HG03060 (cell line): ENCODE data around the gene RAPGEF4.

ENCODE experiments used
- ATAC-seq: cut with Tn5 transposase; IDR thresholded peaks from one replicate; pipeline ENCODE4 v1.9.1; 2021; ENCODE audit warnings: low read depth, moderate number of reproducible peaks; ENCODE audit not compliant: unreplicated experiment

Gene RAPGEF4

DNA sequence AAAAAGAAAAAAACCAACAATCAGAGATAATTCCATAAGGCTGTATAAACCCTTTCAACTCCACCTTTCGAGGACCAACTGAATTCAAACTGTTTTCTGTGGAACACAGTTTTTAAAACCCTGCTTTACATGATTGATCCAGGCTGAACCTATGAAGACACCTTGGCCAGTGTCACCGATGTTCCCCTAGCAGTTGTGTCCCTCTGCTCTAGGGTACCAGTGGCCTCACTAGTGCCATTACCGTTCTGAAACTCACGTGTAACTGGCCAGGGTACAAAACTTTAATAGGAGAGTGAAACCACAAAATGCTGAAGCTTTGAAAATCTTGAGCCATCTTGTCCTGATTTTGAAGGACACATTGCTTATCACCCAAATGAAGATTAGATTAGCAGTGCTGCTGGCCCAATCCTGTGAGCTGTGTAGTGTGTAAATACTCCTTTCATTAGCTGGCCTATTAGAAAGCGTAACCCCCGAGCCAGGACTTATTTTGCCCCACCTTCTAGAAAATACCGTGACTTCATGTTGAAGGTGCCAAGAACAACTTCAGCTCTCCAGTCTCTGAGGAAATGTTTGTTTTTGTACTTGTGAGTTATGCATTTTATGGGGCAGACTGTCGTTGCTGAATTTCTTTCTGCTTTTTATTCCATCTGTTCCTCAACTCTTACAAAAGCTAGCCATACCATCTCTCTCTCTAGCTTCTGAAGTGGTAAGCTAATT, 192.2 kb downstream of the RAPGEF4 start:
- ATAC-seq = no peak

GRCh38 chr2:172928756-172929155, 193.1 kb downstream of the RAPGEF4 start:
- no peak for ATAC-seq

- no peak for ATAC-seq
These were observed 194.0 kb downstream of the RAPGEF4 start for GRCh38 chr2:172929644-172930043.

- no peak for ATAC-seq
These were observed 195.2 kb downstream of the RAPGEF4 start for GRCh38 chr2:172930871-172931255.

DNA sequence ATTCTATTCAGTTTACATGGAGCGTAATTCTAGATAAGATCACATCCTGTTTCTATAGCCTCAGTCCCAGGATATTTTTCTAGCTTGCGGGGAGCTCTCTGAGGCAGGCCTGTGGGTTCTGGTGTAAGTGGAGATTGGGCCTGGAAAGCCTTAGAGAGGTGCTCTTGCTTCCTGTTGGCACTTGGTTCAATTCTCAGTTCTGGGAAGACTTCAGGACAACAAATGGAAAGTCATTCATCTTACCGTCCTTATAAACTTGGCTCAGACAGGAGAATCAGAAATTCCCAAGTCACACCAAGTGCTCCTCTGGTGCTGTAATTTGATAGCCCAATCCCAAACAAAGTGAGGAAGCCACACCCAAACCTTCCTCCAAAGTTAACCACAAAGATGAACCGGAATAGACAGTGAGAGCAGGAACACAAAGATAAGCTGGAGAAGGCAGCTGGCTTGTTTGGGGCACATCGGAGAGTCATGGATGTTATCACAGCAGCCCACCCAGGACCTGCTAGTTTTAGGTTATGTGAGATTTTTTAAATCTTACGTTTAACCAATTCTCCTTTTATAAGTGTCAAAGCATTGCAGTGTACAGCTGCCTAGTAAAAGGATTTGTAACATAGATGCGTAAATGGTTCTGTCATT, 195.7 kb downstream of the RAPGEF4 start:
- ATAC-seq = no peak

DNA sequence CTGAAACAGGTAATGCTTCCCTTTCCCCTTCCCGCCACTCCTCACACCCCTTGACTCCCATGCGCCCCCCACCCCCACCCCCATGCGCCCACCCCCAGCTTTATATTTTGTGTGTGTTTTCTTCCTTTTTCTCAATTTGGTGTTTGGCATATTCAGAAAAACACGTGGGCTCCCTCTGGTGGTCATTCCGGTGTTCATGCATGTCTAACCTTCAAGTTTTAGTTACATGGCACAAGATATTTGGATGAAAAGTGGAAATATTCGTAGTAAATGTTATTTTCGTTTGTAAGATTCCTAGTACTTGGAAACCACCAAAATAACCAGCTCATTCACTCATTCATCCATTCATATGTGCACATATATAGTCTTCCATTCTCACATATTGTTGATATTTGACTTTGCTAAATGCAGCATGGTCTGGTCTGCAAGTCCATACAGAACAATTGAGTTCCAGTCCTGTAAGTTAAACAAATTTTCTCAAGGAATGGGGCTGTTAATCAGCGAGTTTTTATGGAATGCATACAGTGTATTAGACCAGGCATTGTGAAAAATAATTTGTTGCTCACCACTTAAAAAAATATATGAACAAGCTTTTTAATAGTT, 196.4 kb downstream of the RAPGEF4 start:
- no peak for ATAC-seq

- no peak for ATAC-seq
These were observed 202.5 kb downstream of the RAPGEF4 start for GRCh38 chr2:172937884-172938712.

DNA sequence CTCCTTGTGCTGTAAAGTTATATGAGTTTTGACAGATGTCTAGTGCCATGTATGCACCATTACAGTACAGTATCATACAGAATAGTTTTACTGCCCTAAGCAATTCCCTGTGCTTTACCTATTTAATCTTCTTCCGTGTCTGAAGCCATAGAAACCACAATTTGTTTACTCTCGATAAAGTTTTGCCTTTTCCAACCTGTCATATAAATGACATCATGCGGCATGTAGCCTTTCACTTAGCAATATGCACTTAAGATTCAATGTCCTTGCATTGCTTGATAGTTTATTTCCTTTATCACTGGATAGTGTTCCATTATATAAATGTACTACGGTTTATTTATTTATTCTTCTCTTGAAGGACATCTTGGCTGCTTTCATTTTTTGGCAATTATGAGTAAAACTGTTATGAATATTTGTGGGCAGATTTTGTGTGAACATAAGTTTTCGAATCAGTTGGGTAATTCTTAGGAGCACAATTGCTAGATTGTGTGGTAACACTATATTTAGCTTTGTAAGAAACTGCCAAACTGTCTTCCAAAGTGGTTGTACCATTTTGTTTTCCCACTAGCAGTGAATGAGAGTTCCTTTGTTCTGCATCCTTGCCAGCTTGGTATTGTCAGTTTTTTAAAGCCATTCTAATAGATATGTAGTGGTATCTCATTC, 203.2 kb downstream of the RAPGEF4 start:
- ATAC-seq = no peak

DNA sequence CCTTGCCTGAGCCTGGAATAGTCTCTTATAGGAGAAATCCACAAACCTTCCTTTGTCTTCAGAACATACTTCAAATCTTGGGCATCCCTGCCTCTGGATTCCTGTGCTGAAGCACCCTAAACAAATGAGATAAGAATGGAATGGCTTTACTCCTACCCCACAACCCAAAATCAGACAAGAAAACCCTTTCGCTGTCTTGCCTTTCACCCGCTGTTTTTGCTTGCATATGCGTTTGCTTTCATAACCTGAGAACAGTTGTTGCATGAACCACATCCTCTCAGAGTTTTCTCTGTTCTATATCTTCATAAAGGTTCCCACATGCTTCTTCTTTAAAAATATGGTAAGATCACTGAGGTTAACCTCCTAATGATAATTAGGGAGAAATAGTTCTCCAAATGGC, 207.9 kb downstream of the RAPGEF4 start:
- no peak for ATAC-seq

DNA sequence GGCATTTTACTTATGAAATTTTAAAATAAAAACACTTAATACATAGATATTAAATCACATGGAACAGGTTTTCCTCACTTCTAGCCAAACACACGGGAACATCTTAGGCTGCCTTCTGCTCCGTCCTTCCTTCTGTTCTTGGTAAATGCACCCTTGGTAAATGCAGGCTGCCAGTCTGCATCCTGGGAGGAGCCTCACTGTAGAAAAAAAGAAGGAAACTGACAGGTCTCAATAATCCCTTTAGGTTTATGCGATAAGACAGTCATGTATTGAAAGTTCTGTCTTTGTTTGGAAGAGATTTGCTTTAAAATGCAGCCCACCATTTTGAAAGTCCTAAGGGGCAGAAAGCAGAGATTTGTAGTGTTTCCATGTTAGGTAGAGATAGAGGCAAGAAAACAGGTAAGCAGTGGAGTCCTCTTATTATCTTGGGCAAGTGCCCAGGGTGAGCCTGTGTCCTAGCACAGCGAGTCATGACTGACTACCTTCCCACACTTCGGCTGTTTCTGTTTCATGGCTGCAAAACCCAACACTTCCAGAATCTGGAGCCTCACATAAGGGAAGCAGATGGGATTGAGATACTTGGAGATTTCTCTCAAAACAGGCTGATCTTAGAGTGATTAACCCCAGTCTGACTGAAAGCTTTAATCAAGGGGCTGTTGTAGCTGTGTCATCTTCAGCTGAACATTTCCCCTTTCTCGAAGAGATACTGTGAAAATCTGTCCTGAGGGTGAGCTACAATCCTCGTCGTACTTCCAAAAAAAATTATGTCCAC, 208.6 kb downstream of the RAPGEF4 start:
- no peak for ATAC-seq

GRCh38 chr2:172944794-172945509, 209.3 kb downstream of the RAPGEF4 start:
- no peak for ATAC-seq

- no peak for ATAC-seq
These were observed 209.8 kb downstream of the RAPGEF4 start for GRCh38 chr2:172945510-172945850.

GRCh38 chr2:172947461-172948153, 212.0 kb downstream of the RAPGEF4 start:
- ATAC-seq = no peak

- no peak for ATAC-seq
These were observed 213.9 kb downstream of the RAPGEF4 start for GRCh38 chr2:172949522-172949921.

GRCh38 chr2:172950565-172950964, 214.9 kb downstream of the RAPGEF4 start:
- ATAC-seq = no peak

- ATAC-seq = no peak
These were observed 215.9 kb downstream of the RAPGEF4 start for GRCh38 chr2:172951554-172951953.

DNA sequence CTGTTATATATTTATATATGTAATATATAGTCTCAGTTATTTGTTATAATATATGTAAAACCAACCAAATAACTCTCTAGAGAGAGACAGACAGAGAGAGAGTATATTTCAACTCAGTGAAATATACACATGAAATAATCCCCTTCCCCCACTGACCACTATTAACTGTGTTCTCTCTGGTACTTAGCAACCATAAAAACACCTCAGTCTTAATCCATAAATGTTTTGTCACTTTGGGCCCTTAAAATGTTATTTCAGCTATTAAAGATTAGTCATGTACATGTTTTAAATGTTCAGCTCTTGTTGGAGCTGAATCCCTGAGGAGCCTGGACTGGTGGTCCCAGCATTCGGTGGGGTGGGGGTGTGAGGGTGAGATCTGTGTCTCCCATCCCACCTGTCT, 217.8 kb downstream of the RAPGEF4 start:
- no peak for ATAC-seq

DNA sequence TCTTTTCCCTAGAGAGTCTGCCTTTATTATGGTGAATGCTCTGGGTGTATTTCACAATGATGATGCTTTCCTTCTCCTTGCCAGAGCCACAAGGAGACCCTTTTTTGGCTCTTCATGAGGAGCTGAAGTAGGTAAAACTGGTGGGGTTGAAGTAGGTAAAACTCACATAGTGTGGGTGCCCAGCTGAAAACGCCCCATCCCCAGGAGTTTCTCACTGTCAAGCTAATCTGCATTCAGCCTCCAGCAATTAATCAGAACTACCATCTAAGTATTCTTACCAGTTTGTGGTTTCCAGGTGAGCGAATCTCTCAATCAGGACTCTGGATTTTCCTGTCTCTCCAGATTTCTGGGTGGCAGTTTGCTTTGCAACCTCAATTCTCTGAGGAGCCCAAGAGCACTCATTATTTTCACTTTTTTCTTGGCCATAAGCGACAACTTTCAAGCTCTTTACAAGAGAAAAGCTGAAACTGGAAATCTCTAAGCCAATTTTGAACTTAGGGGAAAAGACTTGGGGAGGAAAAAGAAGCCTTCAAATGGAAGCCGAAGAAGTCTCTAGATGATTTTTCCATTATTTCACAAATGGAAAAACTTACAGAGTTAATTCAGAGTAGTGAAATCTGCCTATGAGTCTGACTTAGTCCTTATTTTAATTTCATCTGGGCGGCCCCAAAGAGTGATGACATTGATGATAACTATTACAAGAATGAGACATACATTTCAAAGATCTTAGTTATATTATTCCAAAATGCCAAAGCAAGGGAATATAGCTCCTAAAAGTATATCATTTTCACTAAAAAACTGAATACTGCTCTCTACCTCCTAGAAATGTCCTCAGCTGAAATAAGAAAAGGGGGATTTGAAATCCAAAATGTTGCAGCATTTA, 218.6 kb downstream of the RAPGEF4 start:
- ATAC-seq = no peak
